ENCODE measurements around the gene MICB. TPM values are rescaled to one million over a fixed set of nuclear protein-coding genes. Genes with fewer than 3 reads are reported as not detected.

MICB gene
- total and polyA plus RNA-seq, 9 of the 15 experiments (the other 6 are each of a cell fraction or from before 2014, with no cell fraction given): 13.3 to 34.5 (median 19.8) TPM

DNA sequence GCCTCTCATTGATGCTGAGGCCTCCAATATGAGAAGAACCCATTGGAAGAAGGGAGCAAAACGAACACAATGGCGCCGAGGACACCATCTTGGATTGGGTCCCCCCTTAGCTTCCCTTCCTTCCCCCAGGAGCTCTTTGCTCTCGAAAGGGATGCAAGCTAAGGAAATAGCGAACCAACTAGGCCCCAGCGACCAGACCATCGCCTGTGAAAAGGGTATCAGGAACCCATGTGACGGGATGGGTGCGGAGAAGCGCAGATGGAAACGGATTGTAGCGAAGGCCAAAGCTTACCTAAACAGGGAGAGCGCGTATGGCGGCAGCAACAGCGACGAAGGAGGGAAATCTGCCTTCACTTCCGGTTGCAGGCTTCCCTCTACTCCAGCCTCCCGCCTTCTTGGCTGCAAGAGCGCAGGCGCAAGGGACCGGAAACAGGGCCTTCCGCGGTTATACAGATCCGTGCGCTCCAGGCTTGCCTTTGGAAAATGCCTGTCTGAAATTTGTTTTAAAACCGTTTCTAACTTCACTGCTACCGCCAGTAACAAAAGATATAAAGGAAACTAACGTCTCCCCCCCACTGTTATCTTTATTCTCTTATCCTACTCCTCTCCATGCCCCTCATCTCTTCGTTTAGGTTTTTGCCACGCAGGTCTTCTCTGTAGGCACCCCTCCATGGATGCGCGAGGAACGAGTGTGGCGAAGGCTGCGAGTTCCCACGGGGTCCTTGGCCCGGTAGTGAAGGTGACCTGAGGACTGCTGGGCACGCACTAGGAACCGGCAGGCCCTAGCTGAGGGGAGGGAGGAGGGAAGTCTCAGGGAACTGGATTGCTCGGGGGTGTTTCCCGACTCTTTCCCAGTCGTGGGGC lies 43.9 kb downstream of the MICB start, which contains the start of gene DDX39B (continued):
- TF ChIP-seq, protein P1, sequence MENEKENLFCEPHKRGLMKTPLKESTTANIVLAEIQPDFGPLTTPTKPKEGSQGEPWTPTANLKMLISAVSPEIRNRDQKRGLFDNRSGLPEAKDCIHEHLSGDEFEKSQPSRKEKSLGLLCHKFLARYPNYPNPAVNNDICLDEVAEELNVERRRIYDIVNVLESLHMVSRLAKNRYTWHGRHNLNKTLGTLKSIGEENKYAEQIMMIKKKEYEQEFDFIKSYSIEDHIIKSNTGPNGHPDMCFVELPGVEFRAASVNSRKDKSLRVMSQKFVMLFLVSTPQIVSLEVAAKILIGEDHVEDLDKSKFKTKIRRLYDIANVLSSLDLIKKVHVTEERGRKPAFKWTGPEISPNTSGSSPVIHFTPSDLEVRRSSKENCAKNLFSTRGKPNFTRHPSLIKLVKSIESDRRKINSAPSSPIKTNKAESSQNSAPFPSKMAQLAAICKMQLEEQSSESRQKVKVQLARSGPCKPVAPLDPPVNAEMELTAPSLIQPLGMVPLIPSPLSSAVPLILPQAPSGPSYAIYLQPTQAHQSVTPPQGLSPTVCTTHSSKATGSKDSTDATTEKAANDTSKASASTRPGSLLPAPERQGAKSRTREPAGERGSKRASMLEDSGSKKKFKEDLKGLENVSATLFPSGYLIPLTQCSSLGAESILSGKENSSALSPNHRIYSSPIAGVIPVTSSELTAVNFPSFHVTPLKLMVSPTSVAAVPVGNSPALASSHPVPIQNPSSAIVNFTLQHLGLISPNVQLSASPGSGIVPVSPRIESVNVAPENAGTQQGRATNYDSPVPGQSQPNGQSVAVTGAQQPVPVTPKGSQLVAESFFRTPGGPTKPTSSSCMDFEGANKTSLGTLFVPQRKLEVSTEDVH (IDR thresholded peaks at IDR 0.05; ENCODE audit: low read depth, partially characterized antibody): peak; percentile 93
- TF ChIP-seq, protein P2, sequence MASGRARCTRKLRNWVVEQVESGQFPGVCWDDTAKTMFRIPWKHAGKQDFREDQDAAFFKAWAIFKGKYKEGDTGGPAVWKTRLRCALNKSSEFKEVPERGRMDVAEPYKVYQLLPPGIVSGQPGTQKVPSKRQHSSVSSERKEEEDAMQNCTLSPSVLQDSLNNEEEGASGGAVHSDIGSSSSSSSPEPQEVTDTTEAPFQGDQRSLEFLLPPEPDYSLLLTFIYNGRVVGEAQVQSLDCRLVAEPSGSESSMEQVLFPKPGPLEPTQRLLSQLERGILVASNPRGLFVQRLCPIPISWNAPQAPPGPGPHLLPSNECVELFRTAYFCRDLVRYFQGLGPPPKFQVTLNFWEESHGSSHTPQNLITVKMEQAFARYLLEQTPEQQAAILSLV (tag; IDR thresholded peaks at IDR 0.05): peak; percentile 24; the same call in 1 of the 2 replicates
- TF ChIP-seq GTF2E2 (tag; IDR thresholded peaks at IDR 0.05) (peak; percentile 98), CBX8 (IDR thresholded peaks at IDR 0.05; ENCODE audit: borderline replicate concordance, extremely low read depth, low read depth, low read length, poor library complexity, severe bottlenecking) (no peak), ZNF778 (CRISPR knock-in tag; IDR thresholded peaks at IDR 0.05) (no peak), ZNF12 (CRISPR knock-in tag; IDR thresholded peaks at IDR 0.05) (peak; percentile 81; the same call in 1 of the 2 replicates), SAFB2 (IDR thresholded peaks at IDR 0.05; ENCODE audit: borderline replicate concordance, low read depth, low read length, severe bottlenecking) (no peak), NR3C1 (CRISPR knock-in tag; IDR thresholded peaks at IDR 0.05) (no peak), ZNF764 (CRISPR knock-in tag; IDR thresholded peaks at IDR 0.05; ENCODE audit: low read depth) (0 out of 2 replicates have a peak, but pooled peaks have one; percentile 37), TBP (optimal IDR thresholded peaks at IDR 0.05; ENCODE audit: low read depth, low read length) (peak; percentile 97), KDM1A (IDR thresholded peaks at IDR 0.05) (0 out of 4 replicates have a peak, but pooled peaks of 1 of the 2 experiments have one; percentile 9), ZNF444 (CRISPR knock-in tag; IDR thresholded peaks at IDR 0.05) (no peak; the same call in 1 of the 2 replicates), HEY1 (CRISPR knock-in tag; IDR thresholded peaks at IDR 0.05; ENCODE audit: borderline replicate concordance) (no peak)
- TF ChIP-seq, protein P3, sequence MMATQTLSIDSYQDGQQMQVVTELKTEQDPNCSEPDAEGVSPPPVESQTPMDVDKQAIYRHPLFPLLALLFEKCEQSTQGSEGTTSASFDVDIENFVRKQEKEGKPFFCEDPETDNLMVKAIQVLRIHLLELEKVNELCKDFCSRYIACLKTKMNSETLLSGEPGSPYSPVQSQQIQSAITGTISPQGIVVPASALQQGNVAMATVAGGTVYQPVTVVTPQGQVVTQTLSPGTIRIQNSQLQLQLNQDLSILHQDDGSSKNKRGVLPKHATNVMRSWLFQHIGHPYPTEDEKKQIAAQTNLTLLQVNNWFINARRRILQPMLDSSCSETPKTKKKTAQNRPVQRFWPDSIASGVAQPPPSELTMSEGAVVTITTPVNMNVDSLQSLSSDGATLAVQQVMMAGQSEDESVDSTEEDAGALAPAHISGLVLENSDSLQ (IDR thresholded peaks at IDR 0.05): no peak
- TF ChIP-seq, protein P4, sequence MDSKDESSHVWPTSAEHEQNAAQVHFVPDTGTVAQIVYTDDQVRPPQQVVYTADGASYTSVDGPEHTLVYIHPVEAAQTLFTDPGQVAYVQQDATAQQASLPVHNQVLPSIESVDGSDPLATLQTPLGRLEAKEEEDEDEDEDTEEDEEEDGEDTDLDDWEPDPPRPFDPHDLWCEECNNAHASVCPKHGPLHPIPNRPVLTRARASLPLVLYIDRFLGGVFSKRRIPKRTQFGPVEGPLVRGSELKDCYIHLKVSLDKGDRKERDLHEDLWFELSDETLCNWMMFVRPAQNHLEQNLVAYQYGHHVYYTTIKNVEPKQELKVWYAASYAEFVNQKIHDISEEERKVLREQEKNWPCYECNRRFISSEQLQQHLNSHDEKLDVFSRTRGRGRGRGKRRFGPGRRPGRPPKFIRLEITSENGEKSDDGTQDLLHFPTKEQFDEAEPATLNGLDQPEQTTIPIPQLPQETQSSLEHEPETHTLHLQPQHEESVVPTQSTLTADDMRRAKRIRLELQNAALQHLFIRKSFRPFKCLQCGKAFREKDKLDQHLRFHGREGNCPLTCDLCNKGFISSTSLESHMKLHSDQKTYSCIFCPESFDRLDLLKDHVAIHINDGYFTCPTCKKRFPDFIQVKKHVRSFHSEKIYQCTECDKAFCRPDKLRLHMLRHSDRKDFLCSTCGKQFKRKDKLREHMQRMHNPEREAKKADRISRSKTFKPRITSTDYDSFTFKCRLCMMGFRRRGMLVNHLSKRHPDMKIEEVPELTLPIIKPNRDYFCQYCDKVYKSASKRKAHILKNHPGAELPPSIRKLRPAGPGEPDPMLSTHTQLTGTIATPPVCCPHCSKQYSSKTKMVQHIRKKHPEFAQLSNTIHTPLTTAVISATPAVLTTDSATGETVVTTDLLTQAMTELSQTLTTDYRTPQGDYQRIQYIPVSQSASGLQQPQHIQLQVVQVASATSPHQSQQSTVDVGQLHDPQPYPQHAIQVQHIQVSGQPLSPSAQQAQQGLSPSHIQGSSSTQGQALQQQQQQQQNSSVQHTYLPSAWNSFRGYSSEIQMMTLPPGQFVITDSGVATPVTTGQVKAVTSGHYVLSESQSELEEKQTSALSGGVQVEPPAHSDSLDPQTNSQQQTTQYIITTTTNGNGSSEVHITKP (IDR thresholded peaks at IDR 0.05; ENCODE audit: partially characterized antibody): peak; percentile 59
- TF ChIP-seq, protein P5, sequence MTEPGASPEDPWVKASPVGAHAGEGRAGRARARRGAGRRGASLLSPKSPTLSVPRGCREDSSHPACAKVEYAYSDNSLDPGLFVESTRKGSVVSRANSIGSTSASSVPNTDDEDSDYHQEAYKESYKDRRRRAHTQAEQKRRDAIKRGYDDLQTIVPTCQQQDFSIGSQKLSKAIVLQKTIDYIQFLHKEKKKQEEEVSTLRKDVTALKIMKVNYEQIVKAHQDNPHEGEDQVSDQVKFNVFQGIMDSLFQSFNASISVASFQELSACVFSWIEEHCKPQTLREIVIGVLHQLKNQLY (CRISPR knock-in tag; conservative IDR thresholded peaks at IDR 0.05): peak; percentile 54 to 64; a peak in 1 of 4 replicates

Data from K562 (cell line).